B cell (primary cell): ENCODE results near the gene SST. TPM values are rescaled to one million over a fixed set of nuclear protein-coding genes. Genes with fewer than 3 reads are reported as not detected.

ENCODE experiments used
- ATAC-seq: fragments of 200-7000 bp; cut with Tn5 transposase; one replicate; pipeline ENCODE4 v1.10.0; 2021; ENCODE audit warnings: low read depth, mild to moderate bottlenecking, moderate number of reproducible peaks, moderate library complexity
- CTCF ChIA-PET: fragments of 350-600 bp; sonication (Branson Sonifier 250); formaldehyde crosslinking; loops from one replicate; lab custom pipeline; 2021; ENCODE audit warnings: antibody characterized with exemption, inconsistent platforms; lab: Charles Lee
- POLR2A ChIA-PET: fragments of 350-600 bp; sonication (Branson Sonifier 250); formaldehyde crosslinking; loops from one replicate; lab custom pipeline; 2021; ENCODE audit warnings: antibody characterized with exemption; lab: Charles Lee
- DNase-seq: peaks from one replicate; pipeline ENCODE4 v3.0.0; 2013
- H2AFZ ChIP-seq: 2 replicates; pipeline ENCODE4 v1.6.1; 2012; ENCODE audit warnings: mild to moderate bottlenecking, low read depth, low read length; ENCODE audit not compliant: insufficient read depth, poor library complexity, severe bottlenecking
- H3K27ac ChIP-seq, 2 donors: 1 replicate in 1 of 2; 2 replicates in 1 of 2; pipeline ENCODE4 v1.5.1; 2012 to 2013; ENCODE audit warnings: low read length in 2 of 2, mild to moderate bottlenecking in 2 of 2, moderate library complexity in 1 of 2
- H3K27me3 ChIP-seq, 4 experiments: fragments of 200-600 bp in 1 of 4; sonication (generic) in 1 of 4; replicated peaks in 1 of 4; 1 replicate in 2 of 4; 2 replicates in 2 of 4; pipeline versions ENCODE4 v1.6.1 to v1.7.0; 2013 to 2016; ENCODE audit warnings: low read length in 3 of 4, mild to moderate bottlenecking in 2 of 4, mixed read lengths in 1 of 4, moderate library complexity in 1 of 4; ENCODE audit not compliant: insufficient read depth in 4 of 4, control insufficient read depth in 3 of 4; ENCODE audit errors: control extremely low read depth in 1 of 4
- H3K36me3 ChIP-seq, 2 experiments: replicated peaks in 1 of 2; 1 replicate in 1 of 2; 2 replicates in 1 of 2; pipeline versions ENCODE4 v1.6.1 to v1.7.1; 2013; ENCODE audit warnings: low read length in 1 of 2; ENCODE audit not compliant: insufficient read depth in 2 of 2, control insufficient read depth in 1 of 2; ENCODE audit errors: control extremely low read depth in 1 of 2, extremely low read depth in 1 of 2
- H3K4me1 ChIP-seq, 2 donors: fragments of 200-600 bp in 1 of 2; sonication (generic) in 1 of 2; 1 replicate in 1 of 2; 2 replicates in 1 of 2; pipeline versions ENCODE4 v1.5.1 to v1.6.1; 2013 to 2017; ENCODE audit warnings: low read length in 2 of 2; ENCODE audit not compliant: control insufficient read depth in 2 of 2, insufficient read depth in 2 of 2
- H3K4me2 ChIP-seq: replicated peaks from 2 replicates; pipeline ENCODE3; 2012; ENCODE audit warnings: mild to moderate bottlenecking, low read depth, low read length; ENCODE audit not compliant: poor library complexity, severe bottlenecking
- H3K4me3 ChIP-seq, 5 experiments: fragments of 200-600 bp in 1 of 5; sonication (generic) in 1 of 5; 1 replicate in 3 of 5; 2 replicates in 2 of 5; pipeline versions ENCODE4 v1.5.1 to v1.7.0; 2011 to 2016; ENCODE audit warnings: low read length in 4 of 5, mild to moderate bottlenecking in 4 of 5, low read depth in 2 of 5, control low read depth in 1 of 5, moderate library complexity in 1 of 5; ENCODE audit not compliant: insufficient read depth in 1 of 5; ENCODE audit errors: control extremely low read depth in 1 of 5, extremely low read depth in 1 of 5
- H3K79me2 ChIP-seq: fragments of 200-600 bp; sonication (generic); one replicate; pipeline ENCODE4 v1.6.0; 2016; ENCODE audit warnings: low read length; ENCODE audit not compliant: control insufficient read depth, insufficient read depth
- H3K9ac ChIP-seq: fragments of 200-600 bp; sonication (generic); 2 replicates; pipeline ENCODE4 v1.6.1; 2017; ENCODE audit warnings: mild to moderate bottlenecking, low read length, moderate library complexity
- H3K9me3 ChIP-seq, 3 donors: one replicate each; pipeline versions ENCODE4 v1.6.1 to v1.7.1; 2013; ENCODE audit warnings: low read length in 2 of 3; ENCODE audit not compliant: control insufficient read depth in 2 of 3, insufficient read depth in 1 of 3; ENCODE audit errors: control extremely low read depth in 1 of 3
- H4K20me1 ChIP-seq: 2 replicates; pipeline ENCODE4 v1.6.0; 2012; ENCODE audit warnings: mild to moderate bottlenecking, low read length; ENCODE audit not compliant: insufficient read depth, control insufficient read depth, poor library complexity, severe bottlenecking
- H3K27ac Mint-ChIP-seq: one replicate; pipeline ENCODE4 v1.8.0; 2021; ENCODE audit warnings: mixed read lengths
- H3K27me3 Mint-ChIP-seq: one replicate; pipeline ENCODE4 v1.8.0; 2021; ENCODE audit warnings: mixed read lengths
- H3K4me1 Mint-ChIP-seq: one replicate; pipeline ENCODE4 v1.8.0; 2021; ENCODE audit warnings: mixed read lengths
- H3K4me3 Mint-ChIP-seq: one replicate; pipeline ENCODE4 v1.8.0; 2021; ENCODE audit warnings: mixed read lengths
- H3K9me3 Mint-ChIP-seq: one replicate; pipeline ENCODE4 v1.8.0; 2022; ENCODE audit warnings: mixed read lengths; ENCODE audit not compliant: insufficient read depth
- EZH2 ChIP-seq: IDR thresholded peaks from 2 replicates; pipeline ENCODE4 v1.6.1; 2012; ENCODE audit warnings: borderline replicate concordance, low read depth, mild to moderate bottlenecking, moderate library complexity, low read length; ENCODE audit not compliant: insufficient read depth, poor library complexity, severe bottlenecking
- WGBS: methylation state at CpG from one replicate; pipeline ENCODE4 v1.1.5; 2013; ENCODE audit warnings: missing lambda C conversion rate; ENCODE audit not compliant: insufficient coverage; 5-methylcytosine and 5-hydroxymethylcytosine counted together
- intact Hi-C: fragments of 100-400 bp; cut with micrococcal nuclease; formaldehyde crosslinking; loops from one replicate; pipeline ENCODE4 v1.10.0; 2022
- polyA plus RNA-seq: library from polyadenylated mRNA; depleted of rRNA; stranded (reverse); fragments of >200 nt; gene quantifications from 2 replicates; pipeline ENCODE4 v1.2.3, GENCODE V29; 2012
- total RNA-seq, 2 donors: library from RNA; stranded (reverse); fragments of 120-200 nt in 1 of 2; gene quantifications; 1 replicate in 1 of 2; 2 replicates in 1 of 2; pipeline versions ENCODE4 v1.2.3 to v1.2.4, GENCODE V29; 2013 to 2022
- TF ChIP-seq, protein P1 (sequence below): fragments of 200-600 bp; IDR thresholded peaks from one replicate; pipeline ENCODE4 v1.8.0; 2022; ENCODE audit warnings: antibody characterized with exemption, mild to moderate bottlenecking

The SST gene
- total and polyA plus RNA-seq, 2 donors (not counting 1 experiment from before 2014, with no cell fraction given), result not detected

DNA sequence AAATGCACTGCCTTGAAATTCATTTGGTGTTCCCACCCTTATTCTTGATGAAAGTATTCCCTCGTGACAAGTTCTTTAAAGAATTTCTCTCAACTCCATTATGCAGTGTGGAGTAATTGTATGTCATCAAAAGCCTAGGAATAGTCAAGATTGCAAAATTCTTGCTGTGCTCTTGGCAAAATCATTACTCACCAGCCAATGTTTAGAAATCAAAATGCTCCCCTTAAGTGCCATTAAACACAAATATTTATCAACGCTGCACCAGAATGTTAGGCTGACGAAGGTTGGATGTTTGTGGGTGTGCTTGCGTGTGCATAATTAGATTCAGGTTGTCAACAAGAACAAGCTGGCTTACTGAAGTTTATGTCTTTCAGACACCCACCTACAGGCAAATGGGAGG, 40.5 kb downstream of the SST start:
- no peaks in the 10 kb centered on the region for H3K4me1 Mint-ChIP-seq

GRCh38 chr3:187628169-187628568, 42.0 kb downstream of the SST start:
- no peak for ATAC-seq
- intact Hi-C loops, result no loop called here
- no peak for DNase-seq
- no peak for TF ChIP-seq EZH2
- TF ChIP-seq, protein P1, sequence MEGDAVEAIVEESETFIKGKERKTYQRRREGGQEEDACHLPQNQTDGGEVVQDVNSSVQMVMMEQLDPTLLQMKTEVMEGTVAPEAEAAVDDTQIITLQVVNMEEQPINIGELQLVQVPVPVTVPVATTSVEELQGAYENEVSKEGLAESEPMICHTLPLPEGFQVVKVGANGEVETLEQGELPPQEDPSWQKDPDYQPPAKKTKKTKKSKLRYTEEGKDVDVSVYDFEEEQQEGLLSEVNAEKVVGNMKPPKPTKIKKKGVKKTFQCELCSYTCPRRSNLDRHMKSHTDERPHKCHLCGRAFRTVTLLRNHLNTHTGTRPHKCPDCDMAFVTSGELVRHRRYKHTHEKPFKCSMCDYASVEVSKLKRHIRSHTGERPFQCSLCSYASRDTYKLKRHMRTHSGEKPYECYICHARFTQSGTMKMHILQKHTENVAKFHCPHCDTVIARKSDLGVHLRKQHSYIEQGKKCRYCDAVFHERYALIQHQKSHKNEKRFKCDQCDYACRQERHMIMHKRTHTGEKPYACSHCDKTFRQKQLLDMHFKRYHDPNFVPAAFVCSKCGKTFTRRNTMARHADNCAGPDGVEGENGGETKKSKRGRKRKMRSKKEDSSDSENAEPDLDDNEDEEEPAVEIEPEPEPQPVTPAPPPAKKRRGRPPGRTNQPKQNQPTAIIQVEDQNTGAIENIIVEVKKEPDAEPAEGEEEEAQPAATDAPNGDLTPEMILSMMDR, result no peak
- no peak overlapping the region for H3K4me3 Mint-ChIP-seq
- no peak overlapping the region for H3K27ac Mint-ChIP-seq
- no peaks in the 10 kb centered on the region for H4K20me1 ChIP-seq
- ChIA-PET CTCF (no interaction called here), POLR2A (no interaction called here)
- no peaks in the 10 kb centered on the region for H3K9me3 ChIP-seq
- H3K9ac ChIP-seq, result no peak overlapping the region
- no peak overlapping the region for H3K4me3 ChIP-seq
- no peak overlapping the region for H2AFZ ChIP-seq
- no peaks in the 10 kb centered on the region for H3K79me2 ChIP-seq
- H3K27me3 ChIP-seq, result peaks cover 0 to 6% (median 0%) of the 10 kb centered on the region in 4 experiments
- no peaks in the 10 kb centered on the region for H3K9me3 Mint-ChIP-seq
- no peaks in the 10 kb centered on the region for H3K4me1 Mint-ChIP-seq
- H3K27me3 Mint-ChIP-seq, result peaks cover 32% of the 10 kb centered on the region
- H3K4me1 ChIP-seq, result no peaks in the 10 kb centered on the region
- no peak overlapping the region for H3K27ac ChIP-seq
- no peak overlapping the region for H3K4me2 ChIP-seq
- no peaks in the 10 kb centered on the region for H3K36me3 ChIP-seq
- WGBS, result 58% methylated on average over 2 of the region's 3 CpGs

More for the DNA sequence above, 40.5 kb downstream of the SST start:
- H3K4me1 ChIP-seq, result no peaks in the 10 kb centered on the region
- no peak overlapping the region for H3K9ac ChIP-seq
- H3K79me2 ChIP-seq, result no peaks in the 10 kb centered on the region
- no peak overlapping the region for H3K4me2 ChIP-seq
- intact Hi-C loops, result no loop called here
- no peak overlapping the region for H2AFZ ChIP-seq
- WGBS, result no CpG with 5 or more reads among the region's 4 CpGs
- ATAC-seq (no peak), DNase-seq (no peak)
- Mint-ChIP-seq H3K27ac (no peak overlapping the region), H3K27me3 (peaks cover 32% of the 10 kb centered on the region), H3K4me3 (no peak overlapping the region), H3K9me3 (peaks cover 5% of the 10 kb centered on the region)
- no peak overlapping the region for H3K27ac ChIP-seq
- no peaks in the 10 kb centered on the region for H4K20me1 ChIP-seq
- CTCF ChIA-PET, result no interaction called here
- H3K4me3 ChIP-seq, result no peak overlapping the region
- peaks cover 0 to 4% (median 0%) of the 10 kb centered on the region in 4 experiments for H3K27me3 ChIP-seq
- POLR2A ChIA-PET, result no interaction called here
- TF ChIP-seq EZH2, result no peak
- TF ChIP-seq, protein P1, result no peak
- H3K9me3 ChIP-seq, result peaks cover 0 to 8% (median 4%) of the 10 kb centered on the region in 3 donors
- no peaks in the 10 kb centered on the region for H3K36me3 ChIP-seq
